ENCODE measurements around the gene CHRDL2.

DNA sequence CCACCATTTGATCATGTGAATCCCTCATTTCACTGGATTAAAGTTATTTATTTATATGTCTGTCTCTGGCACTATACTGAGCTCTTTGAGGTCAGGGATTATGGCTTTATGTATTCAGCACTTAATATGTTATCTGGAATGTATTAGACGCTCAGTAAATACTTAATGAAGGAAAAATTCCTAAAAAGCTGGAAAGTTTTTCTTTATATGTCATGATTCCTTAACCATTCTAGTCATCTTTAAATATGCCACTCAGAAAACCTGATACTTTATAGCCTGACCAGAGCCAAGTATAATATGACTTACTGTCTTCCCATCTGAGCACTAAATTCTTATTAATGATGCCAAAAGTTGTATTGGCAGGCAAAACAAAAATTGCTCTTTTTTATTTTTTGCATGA lies 44.5 kb upstream of the CHRDL2 start:
- TF ChIP-seq, protein P1, sequence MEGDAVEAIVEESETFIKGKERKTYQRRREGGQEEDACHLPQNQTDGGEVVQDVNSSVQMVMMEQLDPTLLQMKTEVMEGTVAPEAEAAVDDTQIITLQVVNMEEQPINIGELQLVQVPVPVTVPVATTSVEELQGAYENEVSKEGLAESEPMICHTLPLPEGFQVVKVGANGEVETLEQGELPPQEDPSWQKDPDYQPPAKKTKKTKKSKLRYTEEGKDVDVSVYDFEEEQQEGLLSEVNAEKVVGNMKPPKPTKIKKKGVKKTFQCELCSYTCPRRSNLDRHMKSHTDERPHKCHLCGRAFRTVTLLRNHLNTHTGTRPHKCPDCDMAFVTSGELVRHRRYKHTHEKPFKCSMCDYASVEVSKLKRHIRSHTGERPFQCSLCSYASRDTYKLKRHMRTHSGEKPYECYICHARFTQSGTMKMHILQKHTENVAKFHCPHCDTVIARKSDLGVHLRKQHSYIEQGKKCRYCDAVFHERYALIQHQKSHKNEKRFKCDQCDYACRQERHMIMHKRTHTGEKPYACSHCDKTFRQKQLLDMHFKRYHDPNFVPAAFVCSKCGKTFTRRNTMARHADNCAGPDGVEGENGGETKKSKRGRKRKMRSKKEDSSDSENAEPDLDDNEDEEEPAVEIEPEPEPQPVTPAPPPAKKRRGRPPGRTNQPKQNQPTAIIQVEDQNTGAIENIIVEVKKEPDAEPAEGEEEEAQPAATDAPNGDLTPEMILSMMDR (IDR thresholded peaks at IDR 0.05; ENCODE audit: low read length), result no peak
- TF ChIP-seq EZH2 (IDR thresholded peaks at IDR 0.05; ENCODE audit: borderline replicate concordance, low read length), result no peak

All from OCI-LY1 (cell line).